Stimulated activated naive CD8-positive, alpha-beta T cell treated with anti-CD3 and anti-CD28 coated beads, Interleukin-15, Interleukin-2, amounts not matched to agents 100 U/mL and 50 U/mL, for 24 hours (primary cell): ENCODE data around the gene LNP1.
A peak's percentile ranks its signal among the peaks of the same experiment; 100 is the strongest.

Experiments used
- ATAC-seq: fragments of 150-1000 bp; cut with Tn5 transposase; one replicate; pipeline ENCODE4 v1.10.0; 2021
- DNase-seq: peaks from one replicate; pipeline ENCODE4 v3.0.0; 2021

LNP1 gene

GRCh38 chr3:100399341-100400071 is 1.8 kb upstream of the LNP1 start:
- DNase-seq (no peak), ATAC-seq (no peak)

GRCh38 chr3:100400419-100400779 is 940 bp upstream of the LNP1 start:
- DNase-seq (peak; percentile 47), ATAC-seq (peak; percentile 22)

GRCh38 chr3:100401674-100402041 is 319 bp downstream of the LNP1 start:
- DNase-seq (peak; percentile 57), ATAC-seq (peak; percentile 10)

- no peak for ATAC-seq
- no peak for DNase-seq
Measured at GRCh38 chr3:100402256-100402655, 917 bp downstream of the LNP1 start.

- DNase-seq (no peak), ATAC-seq (no peak)
Measured at GRCh38 chr3:100402891-100403290, 1.6 kb downstream of the LNP1 start.

- peak; percentile 19 for DNase-seq
- ATAC-seq = no peak
Measured at GRCh38 chr3:100403362-100404249, 2.3 kb downstream of the LNP1 start.

- DNase-seq (no peak), ATAC-seq (no peak)
Measured at GRCh38 chr3:100404250-100404548, 2.9 kb downstream of the LNP1 start.

- DNase-seq (no peak), ATAC-seq (no peak)
Measured at GRCh38 chr3:100407164-100407563, 5.8 kb downstream of the LNP1 start.

GRCh38 chr3:100407977-100408532 is 6.7 kb downstream of the LNP1 start:
- ATAC-seq (no peak), DNase-seq (no peak)

- ATAC-seq (no peak), DNase-seq (no peak)
Measured at GRCh38 chr3:100411091-100411982, 10.0 kb downstream of the LNP1 start.

- ATAC-seq (no peak), DNase-seq (no peak)
Measured at GRCh38 chr3:100412912-100413590, 11.7 kb downstream of the LNP1 start.

GRCh38 chr3:100413613-100414012 is 12.3 kb downstream of the LNP1 start:
- ATAC-seq (no peak), DNase-seq (no peak)

- ATAC-seq (no peak), DNase-seq (no peak)
Measured at GRCh38 chr3:100416176-100416575, 14.8 kb downstream of the LNP1 start.

- ATAC-seq (no peak), DNase-seq (no peak)
Measured at GRCh38 chr3:100416863-100417262, 15.5 kb downstream of the LNP1 start.

- no peak for DNase-seq
Measured at GRCh38 chr3:100419406-100419805, 18.1 kb downstream of the LNP1 start.

GRCh38 chr3:100420885-100421284 is 19.5 kb downstream of the LNP1 start:
- no peak for DNase-seq

More at GRCh38 chr3:100419406-100419805, 18.1 kb downstream of the LNP1 start:
- no peak for ATAC-seq

GRCh38 chr3:100423611-100424010 is 22.3 kb downstream of the LNP1 start:
- ATAC-seq = no peak
- no peak for DNase-seq

More at GRCh38 chr3:100420885-100421284, 19.5 kb downstream of the LNP1 start:
- no peak for ATAC-seq

- DNase-seq (no peak), ATAC-seq (no peak)
Measured at GRCh38 chr3:100424261-100424660, 22.9 kb downstream of the LNP1 start.

- no peak for ATAC-seq
- no peak for DNase-seq
Measured at GRCh38 chr3:100425316-100425715, 24.0 kb downstream of the LNP1 start.

GRCh38 chr3:100426067-100426682 is 24.8 kb downstream of the LNP1 start:
- no peak for DNase-seq
- ATAC-seq = no peak

- DNase-seq = no peak
- no peak for ATAC-seq
Measured at GRCh38 chr3:100427699-100428098, 26.4 kb downstream of the LNP1 start.
